RPMI8226 (cell line): Measurements from ENCODE around the gene FCGBP.
"Not testable (repeated sequence)": the region's sequence is repeated elsewhere in the genome, so short reads cannot be mapped to it uniquely, and the experiment has no call there.

ENCODE experiments used
- DNase-seq: peaks from one replicate; pipeline ENCODE4 v3.0.0-alpha.2; 2015

Gene FCGBP

DNA sequence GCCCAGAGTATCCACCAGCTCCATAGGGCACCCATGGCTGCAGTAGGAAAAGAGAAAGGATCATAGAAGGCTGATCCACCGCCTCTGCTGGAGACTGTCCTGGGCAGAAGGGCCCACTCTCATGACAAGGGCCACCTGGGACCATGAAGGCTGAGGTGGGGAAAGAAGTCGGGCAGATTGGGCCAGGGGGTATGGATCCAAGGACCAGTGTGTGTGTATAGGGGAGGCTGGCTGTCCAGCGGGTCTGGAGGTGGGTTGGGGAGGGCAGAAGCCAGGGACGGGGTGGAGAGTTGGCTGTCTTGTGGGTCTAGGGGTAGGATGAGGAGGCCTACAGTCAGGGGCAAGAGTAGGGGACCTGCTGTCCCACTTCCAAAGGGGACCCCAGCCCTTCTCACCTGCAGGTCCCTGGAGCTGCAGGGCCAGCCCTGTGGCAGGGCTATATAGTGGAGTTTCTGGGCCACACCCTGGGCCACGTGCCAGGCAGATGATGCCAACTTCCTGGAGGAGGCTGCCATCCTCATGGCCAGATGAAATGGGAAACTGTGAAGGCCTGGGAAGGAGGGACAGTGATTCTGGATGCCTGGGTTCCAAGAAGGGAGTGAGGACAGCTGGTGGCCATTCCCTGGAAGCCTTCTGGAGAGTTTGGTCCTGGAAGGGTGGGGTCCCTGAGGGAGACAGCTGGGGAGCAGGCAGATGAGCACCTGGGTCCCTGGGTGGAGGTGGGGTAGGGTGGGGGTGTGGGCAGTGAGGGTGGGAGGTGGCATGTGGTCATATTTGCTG, at the start of gene FCGBP:
Gene FCGBP, minus strand, starts transcription at position 51 of the 780 bp plus-strand sequence.
- DNase-seq: peak; percentile 5

- DNase-seq: no peak
These were observed 49.4 kb upstream of the FCGBP start for GRCh38 chr19:39983695-39984300.

- DNase-seq: no peak
These were observed 48.4 kb upstream of the FCGBP start for GRCh38 chr19:39982883-39983282.

DNA sequence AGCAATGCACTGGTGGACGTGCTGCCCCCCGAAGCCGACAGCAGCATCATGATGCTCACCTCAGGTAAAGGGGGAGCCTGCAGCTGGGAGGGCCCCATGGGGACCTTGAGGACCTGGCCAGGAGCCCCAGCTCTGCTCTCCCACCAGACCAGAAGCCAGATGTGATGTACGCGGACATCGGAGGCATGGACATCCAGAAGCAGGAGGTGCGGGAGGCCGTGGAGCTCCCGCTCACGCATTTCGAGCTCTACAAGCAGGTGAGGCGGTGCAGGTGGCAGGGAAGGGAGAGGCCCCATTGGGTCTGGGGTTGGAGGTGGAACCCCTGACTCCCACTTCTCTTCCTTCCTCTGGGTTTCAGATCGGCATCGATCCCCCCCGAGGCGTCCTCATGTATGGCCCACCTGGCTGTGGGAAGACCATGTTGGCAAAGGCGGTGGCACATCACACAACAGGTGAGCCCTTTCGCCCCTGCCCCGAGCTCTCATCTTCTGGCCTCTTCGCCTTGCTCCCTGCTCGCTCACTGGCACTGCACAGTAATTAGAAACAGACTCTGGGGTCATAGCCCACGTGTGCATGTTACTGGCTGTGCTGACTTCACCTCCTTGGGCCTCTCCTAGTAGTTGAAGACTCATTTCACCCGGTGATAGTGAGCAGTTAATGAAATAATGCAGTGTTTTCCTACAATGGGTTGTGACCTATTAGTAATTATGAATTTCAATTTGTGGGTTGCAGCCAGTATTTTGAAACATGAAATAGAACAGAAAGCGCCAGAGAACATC, 40.1 kb upstream of the FCGBP start:
- no peak for DNase-seq

- peak; percentile 4 for DNase-seq
These were observed 37.1 kb upstream of the FCGBP start for GRCh38 chr19:39971380-39972035.

DNA sequence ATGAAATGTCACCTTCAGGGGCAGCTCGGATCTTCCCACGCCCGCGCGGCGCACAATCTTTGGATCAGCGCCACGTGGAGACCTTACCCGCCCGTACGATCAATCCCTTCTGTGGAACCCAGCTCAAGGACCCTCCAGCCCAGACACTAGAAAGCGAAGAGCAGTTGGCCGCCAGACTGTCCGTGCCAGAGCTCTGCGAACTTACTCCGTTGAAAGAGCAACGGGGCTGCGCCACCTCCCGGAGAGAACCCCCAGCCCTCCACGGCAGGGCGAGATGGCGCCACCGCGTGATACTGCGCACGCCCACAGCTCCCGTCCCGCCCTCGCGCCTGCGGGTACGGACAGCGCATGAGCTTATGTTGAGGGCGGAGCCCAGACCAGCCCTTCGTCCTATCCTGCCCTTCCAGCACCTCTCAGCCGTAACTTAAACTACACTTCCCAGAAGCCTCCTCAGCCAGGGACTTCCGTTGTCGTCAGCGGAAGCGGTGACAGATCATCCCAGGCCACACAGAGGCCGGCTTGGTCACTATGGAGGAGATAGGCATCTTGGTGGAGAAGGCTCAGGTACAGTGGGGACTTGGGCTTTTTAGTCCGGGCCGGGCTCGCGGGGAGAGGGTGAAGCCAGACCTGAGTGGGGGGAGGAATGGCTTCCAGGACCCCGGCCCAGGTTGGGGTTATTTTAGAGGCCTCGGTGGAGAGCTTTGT, 36.4 kb upstream of the FCGBP start, which contains the start of gene PSMC4:
Gene PSMC4, plus strand, starts transcription at position 491 of the 705 bp plus-strand sequence. Its CDS starts 38 bp downstream, at position 529.
- DNase-seq: peak; percentile 96

DNA sequence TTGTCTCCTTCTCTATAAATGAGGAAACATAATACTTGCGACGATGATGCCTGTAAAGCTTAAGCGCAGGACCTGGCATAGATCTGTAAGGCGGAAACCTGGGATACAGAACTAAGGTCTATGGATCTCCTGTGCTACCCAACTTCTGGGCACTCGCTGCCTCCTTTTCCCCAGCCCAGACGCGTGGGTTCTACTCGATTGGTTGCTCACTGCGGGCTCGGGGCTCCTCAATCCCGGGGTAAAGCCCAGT, 35.9 kb upstream of the FCGBP start:
- no peak for DNase-seq

DNA sequence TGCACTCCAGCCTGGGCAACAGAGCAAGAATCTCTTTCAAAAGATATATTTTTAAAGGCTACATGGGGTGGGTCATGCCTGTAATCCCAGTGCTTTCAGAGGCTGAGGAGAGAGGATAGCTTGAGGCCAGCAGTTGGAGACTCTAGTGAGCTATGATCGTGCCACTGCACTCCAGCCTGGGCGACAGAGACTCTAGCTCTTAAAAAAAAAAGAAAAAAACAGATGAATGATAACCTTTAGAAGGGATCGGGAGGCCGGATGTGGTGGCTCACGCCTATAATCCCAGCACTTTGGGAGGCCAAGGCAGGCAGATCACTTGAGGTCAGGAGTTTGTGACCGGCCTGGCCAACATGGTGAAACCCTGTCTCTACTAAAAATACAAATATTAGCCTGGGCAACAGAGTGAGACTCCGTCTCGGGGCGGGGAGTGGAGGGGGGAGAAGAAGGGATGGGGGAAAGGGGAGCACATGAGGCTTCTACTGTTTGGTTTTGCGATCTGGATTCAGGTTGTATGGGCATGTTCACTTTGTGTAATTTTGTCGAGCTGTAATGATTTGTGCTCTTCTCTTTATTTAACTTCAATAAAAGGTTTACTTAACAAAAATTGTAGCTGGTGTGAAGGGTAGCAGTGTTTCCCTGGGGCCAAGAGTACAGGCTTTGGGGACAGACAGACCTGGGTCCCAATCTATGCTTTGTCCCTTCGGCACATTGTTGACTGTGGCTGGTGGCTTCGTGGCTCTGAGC, 35.4 kb upstream of the FCGBP start:
- no peak for DNase-seq

GRCh38 chr19:39969266-39969665, 34.8 kb upstream of the FCGBP start:
- no peak for DNase-seq

GRCh38 chr19:39968789-39969188, 34.4 kb upstream of the FCGBP start:
- DNase-seq: no peak

DNA sequence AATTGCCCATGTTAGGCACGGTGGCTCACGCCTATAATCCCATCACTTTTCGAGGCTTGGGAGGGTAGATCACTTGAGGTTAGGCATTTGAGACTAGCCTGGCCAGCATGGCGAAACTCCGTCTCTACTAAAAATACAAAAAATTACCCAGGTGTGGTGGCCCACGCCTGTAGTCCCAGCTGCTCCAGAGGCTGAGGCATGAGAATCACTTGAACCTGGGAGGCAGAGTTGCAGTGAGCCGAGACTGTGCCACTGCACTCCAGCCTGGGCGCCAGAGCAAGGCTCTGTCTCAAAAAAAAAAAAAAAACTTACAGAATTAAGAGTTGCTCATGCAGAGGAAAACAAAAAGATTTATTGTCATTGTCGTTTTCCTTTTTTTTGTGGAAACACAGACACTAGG, 33.1 kb upstream of the FCGBP start:
- DNase-seq: no peak

DNA sequence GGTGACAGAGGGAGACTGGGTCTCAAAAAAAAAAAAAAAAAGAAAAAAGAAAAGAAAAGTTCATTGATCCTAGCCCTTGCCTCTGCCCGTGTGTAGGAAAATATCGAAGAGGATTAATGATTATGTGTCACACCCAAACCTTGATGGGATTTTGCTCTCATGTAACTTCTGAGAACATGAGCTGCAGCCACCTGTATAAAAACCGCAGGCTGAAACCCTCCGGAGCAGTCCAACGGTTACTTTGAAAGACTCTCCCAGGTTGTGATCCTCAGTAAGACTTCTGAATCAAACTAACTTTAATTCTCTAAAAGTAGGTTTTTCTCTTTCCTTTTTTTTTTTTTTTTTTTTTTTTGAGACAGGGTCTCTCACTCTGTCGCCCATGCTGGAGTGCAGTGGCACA, 32.2 kb upstream of the FCGBP start:
- DNase-seq: no peak

- no peak for DNase-seq
These were observed 29.5 kb upstream of the FCGBP start for GRCh38 chr19:39963898-39964297.

DNA sequence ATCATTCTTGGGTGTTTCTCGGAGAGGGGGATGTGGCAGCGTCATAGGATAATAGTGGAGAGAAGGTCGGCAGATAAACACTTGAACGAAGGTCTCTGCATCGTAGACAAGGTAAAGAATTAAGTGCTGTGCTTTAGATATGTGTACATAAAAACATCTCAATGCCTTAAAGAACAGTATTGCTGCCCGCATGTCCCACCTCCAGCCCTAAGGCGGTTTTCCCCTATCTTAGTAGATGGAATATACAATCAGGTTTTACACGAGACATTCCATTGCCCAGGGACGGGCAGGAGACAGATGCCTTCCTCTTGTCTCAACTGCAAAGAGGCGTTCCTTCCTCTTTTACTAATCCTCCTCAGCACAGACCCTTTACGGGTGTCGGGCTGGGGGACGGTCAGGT, 25.0 kb upstream of the FCGBP start:
- DNase-seq: not testable (repeated sequence)

DNA sequence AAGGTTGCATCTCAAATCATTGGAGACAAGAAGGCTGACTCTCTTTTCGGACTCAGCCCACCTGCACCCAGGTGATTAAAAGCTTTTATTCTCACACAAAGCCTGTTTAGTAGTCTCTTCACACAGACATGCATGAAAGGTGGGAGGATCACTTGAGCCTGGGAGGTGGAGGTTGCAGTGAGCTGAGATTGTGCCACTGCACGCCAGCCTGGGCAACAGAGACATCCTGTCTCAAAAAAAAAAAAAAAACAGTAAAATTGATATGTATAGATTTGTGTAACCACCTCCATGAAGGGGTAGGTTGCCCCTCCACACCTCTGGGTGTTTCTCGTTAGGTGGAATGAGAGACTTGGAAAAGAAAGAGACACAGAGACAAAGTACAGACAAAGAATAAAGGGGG, 24.5 kb upstream of the FCGBP start:
- DNase-seq: not testable (repeated sequence)

- not testable (repeated sequence) for DNase-seq
These were observed 23.5 kb upstream of the FCGBP start for GRCh38 chr19:39957886-39958285.

- DNase-seq: no peak
These were observed 19.5 kb upstream of the FCGBP start for GRCh38 chr19:39953915-39954314.

- no peak for DNase-seq
These were observed 17.3 kb upstream of the FCGBP start for GRCh38 chr19:39951686-39952085.

- DNase-seq: no peak
These were observed 16.7 kb upstream of the FCGBP start for GRCh38 chr19:39951065-39951650.

GRCh38 chr19:39949026-39949747, 14.8 kb upstream of the FCGBP start:
- no peak for DNase-seq

DNA sequence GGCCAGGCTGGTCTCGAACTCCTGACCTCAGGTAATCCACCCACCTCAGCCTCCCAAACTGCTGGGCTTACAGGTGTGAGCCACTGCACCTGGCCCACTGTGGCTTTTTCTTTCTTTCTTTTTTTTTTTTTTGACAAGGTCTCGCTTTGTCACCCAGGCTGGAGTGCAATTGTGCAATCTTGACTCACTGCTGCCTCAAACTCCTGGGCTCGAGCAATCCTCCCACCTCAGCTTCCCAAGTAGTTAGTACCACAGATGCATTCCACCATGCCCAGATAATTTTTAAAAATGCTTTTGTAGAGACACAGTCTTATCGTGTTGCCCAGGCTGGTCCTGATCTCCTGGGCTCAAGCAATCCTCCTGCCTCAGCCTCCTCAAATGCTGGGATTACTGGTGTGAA, 12.1 kb upstream of the FCGBP start:
- no peak for DNase-seq
